IMR-90 (cell line): ENCODE measurements around the gene ANO9. TPM values are rescaled to one million over a fixed set of nuclear protein-coding genes. Genes with fewer than 3 reads are reported as not detected.

ENCODE experiments used
- ATAC-seq: fragments of 200-7000 bp; cut with Tn5 transposase; 2 replicates; pipeline ENCODE4 v1.9.1; 2020; ENCODE audit warnings: low read depth, mild to moderate bottlenecking, moderate library complexity
- BruUV-seq: library from RNA; stranded (reverse); fragments of 400-500 nt; replicated peaks from 2 replicates; lab custom pipeline; 2021; lab: Mats Ljungman, UMichigan
- CTCF ChIA-PET: fragments of 300-600 bp; formaldehyde crosslinking; extraction: SDS; loops from one replicate; lab custom pipeline; 2021; ENCODE audit warnings: antibody characterized with exemption; lab: Yijun Ruan, JAX
- POLR2A ChIA-PET: fragments of 300-600 bp; sonication (Branson Sonifier 250); formaldehyde crosslinking; loops from one replicate; lab custom pipeline; 2022; ENCODE audit warnings: antibody characterized with exemption; ENCODE audit not compliant: unreplicated experiment; lab: Charles Lee
- DNase-seq: peaks from one replicate; pipeline ENCODE4 v3.0.0; 2013
- H2AFZ ChIP-seq: replicated peaks from 2 replicates; pipeline ENCODE3; 2013; ENCODE audit warnings: low read length, mild to moderate bottlenecking; ENCODE audit not compliant: poor library complexity
- H2AK5ac ChIP-seq: 2 replicates; pipeline ENCODE4 v1.6.1; 2013; ENCODE audit warnings: low read depth, low read length, inconsistent platforms
- H2AK9ac ChIP-seq: replicated peaks from 2 replicates; pipeline ENCODE3; 2013; ENCODE audit warnings: mild to moderate bottlenecking, low read depth, low read length, moderate library complexity; ENCODE audit not compliant: poor library complexity
- H2BK120ac ChIP-seq: 2 replicates; pipeline ENCODE4 v1.6.1; 2013; ENCODE audit warnings: low read depth, low read length, inconsistent platforms
- H2BK15ac ChIP-seq: 3 replicates; pipeline ENCODE4 v1.6.1; 2013; ENCODE audit warnings: low read depth, low read length, inconsistent platforms
- H2BK20ac ChIP-seq: 2 replicates; pipeline ENCODE4 v1.6.1; 2013; ENCODE audit warnings: low read depth, mild to moderate bottlenecking, inconsistent platforms, low read length, moderate library complexity
- H2BK5ac ChIP-seq: 2 replicates; pipeline ENCODE4 v1.6.1; 2013; ENCODE audit warnings: mild to moderate bottlenecking, low read depth, low read length, inconsistent platforms; ENCODE audit not compliant: poor library complexity, severe bottlenecking
- H3K14ac ChIP-seq: replicated peaks from 2 replicates; pipeline ENCODE4 v1.6.1; 2013; ENCODE audit warnings: low read depth, low read length, inconsistent platforms
- H3K18ac ChIP-seq: 2 replicates; pipeline ENCODE4 v1.6.1; 2013; ENCODE audit warnings: low read depth, low read length, control low read depth
- H3K23ac ChIP-seq: 2 replicates; pipeline ENCODE4 v1.6.1; 2013; ENCODE audit warnings: low read depth, low read length, inconsistent platforms
- H3K27ac ChIP-seq: 2 replicates; pipeline ENCODE4 v1.5.1; 2013; ENCODE audit warnings: mild to moderate bottlenecking, control low read depth, low read length; ENCODE audit not compliant: insufficient read depth
- H3K27me3 ChIP-seq: 2 replicates; pipeline ENCODE4 v1.6.1; 2013; ENCODE audit warnings: low read length; ENCODE audit not compliant: control insufficient read depth, insufficient read depth
- H3K36me3 ChIP-seq: 2 replicates; pipeline ENCODE4 v1.6.1; 2013; ENCODE audit warnings: low read length, mixed read lengths; ENCODE audit not compliant: control insufficient read depth, insufficient read depth
- H3K4ac ChIP-seq: 2 replicates; pipeline ENCODE4 v1.6.1; 2013; ENCODE audit warnings: low read depth, low read length, inconsistent platforms
- H3K4me1 ChIP-seq: 2 replicates; pipeline ENCODE4 v1.6.1; 2013; ENCODE audit warnings: low read length, mixed read lengths; ENCODE audit not compliant: control insufficient read depth, insufficient read depth
- H3K4me2 ChIP-seq: 2 replicates; pipeline ENCODE4 v1.6.1; 2013; ENCODE audit warnings: low read depth, mild to moderate bottlenecking, control low read depth, low read length, moderate library complexity
- H3K4me3 ChIP-seq: 2 replicates; pipeline ENCODE4 v1.5.1; 2013; ENCODE audit warnings: low read depth, mild to moderate bottlenecking, control low read depth, low read length, moderate library complexity; ENCODE audit not compliant: insufficient read depth
- H3K56ac ChIP-seq: 2 replicates; pipeline ENCODE4 v1.6.1; 2013; ENCODE audit warnings: low read length, inconsistent platforms; ENCODE audit not compliant: insufficient read depth; ENCODE audit errors: extremely low read depth
- H3K79me1 ChIP-seq, 2 experiments: 2 replicates each; pipeline ENCODE4 v1.6.1; 2013; ENCODE audit warnings: low read length in 2 of 2, inconsistent platforms in 1 of 2, low read depth in 1 of 2
- H3K9ac ChIP-seq: 2 replicates; pipeline ENCODE4 v1.6.1; 2013; ENCODE audit warnings: low read depth, low read length, control low read depth
- H3K9me1 ChIP-seq: 2 replicates; pipeline ENCODE4 v1.6.1; 2013; ENCODE audit warnings: low read length, inconsistent platforms; ENCODE audit not compliant: insufficient read depth
- H3K9me3 ChIP-seq: 2 replicates; pipeline ENCODE4 v1.6.1; 2013; ENCODE audit warnings: low read length; ENCODE audit not compliant: control insufficient read depth, insufficient read depth
- H4K20me1 ChIP-seq: 2 replicates; pipeline ENCODE4 v1.6.1; 2013; ENCODE audit warnings: low read length, inconsistent platforms; ENCODE audit not compliant: insufficient read depth
- H4K5ac ChIP-seq: 2 replicates; pipeline ENCODE4 v1.6.1; 2013; ENCODE audit warnings: mild to moderate bottlenecking, low read depth, low read length, control low read depth
- H4K8ac ChIP-seq, 2 experiments: 2 replicates each; pipeline ENCODE4 v1.6.1; 2013; ENCODE audit warnings: low read depth in 2 of 2, low read length in 2 of 2, control low read depth in 1 of 2, inconsistent platforms in 1 of 2
- H4K91ac ChIP-seq: 2 replicates; pipeline ENCODE4 v1.6.1; 2013; ENCODE audit warnings: low read depth, low read length, inconsistent platforms; ENCODE audit not compliant: insufficient read depth
- BHLHE40 ChIP-seq: fragments of 150-350 bp; IDR thresholded peaks from 2 replicates; pipeline ENCODE4 v1.6.1; 2016; ENCODE audit warnings: mild to moderate bottlenecking, low read depth, low read length
- CEBPB ChIP-seq: IDR thresholded peaks from 2 replicates; pipeline ENCODE4 v1.6.1; 2012; ENCODE audit warnings: low read depth, low read length, improper control_type of control experiment
- CHD1 ChIP-seq: IDR thresholded peaks from 2 replicates; pipeline ENCODE4 v1.6.1; 2012; ENCODE audit warnings: low read depth, low read length, improper control_type of control experiment
- FOS ChIP-seq: fragments of 150-350 bp; IDR thresholded peaks from 2 replicates; pipeline ENCODE4 v1.6.1; 2016; ENCODE audit warnings: low read depth, low read length
- MAFK ChIP-seq: IDR thresholded peaks from 2 replicates; pipeline ENCODE4 v1.6.1; 2012; ENCODE audit warnings: low read depth, low read length, improper control_type of control experiment
- MAZ ChIP-seq: IDR thresholded peaks from 2 replicates; pipeline ENCODE4 v1.6.1; 2012; ENCODE audit warnings: low read depth, mild to moderate bottlenecking, low read length, improper control_type of control experiment, moderate library complexity, borderline replicate concordance
- MXI1 ChIP-seq: IDR thresholded peaks from 2 replicates; pipeline ENCODE4 v1.6.1; 2012; ENCODE audit warnings: low read depth, mild to moderate bottlenecking, low read length, moderate library complexity, borderline replicate concordance
- NFE2L2 ChIP-seq: fragments of 150-350 bp; IDR thresholded peaks from 2 replicates; pipeline ENCODE4 v1.6.1; 2016; ENCODE audit warnings: low read depth, mild to moderate bottlenecking, low read length
- POLR2A ChIP-seq: IDR thresholded peaks from 2 replicates; pipeline ENCODE4 v1.6.1; 2012; ENCODE audit warnings: mild to moderate bottlenecking, low read depth, low read length
- RAD21 ChIP-seq: IDR thresholded peaks from 2 replicates; pipeline ENCODE4 v1.6.1; 2012; ENCODE audit warnings: low read length, improper control_type of control experiment
- RCOR1 ChIP-seq: IDR thresholded peaks from 2 replicates; pipeline ENCODE4 v1.6.1; 2012; ENCODE audit warnings: mild to moderate bottlenecking, low read length, improper control_type of control experiment; ENCODE audit not compliant: insufficient replicate concordance
- RFX5 ChIP-seq: IDR thresholded peaks from 2 replicates; pipeline ENCODE4 v1.8.0; 2012; ENCODE audit warnings: low read depth, mild to moderate bottlenecking, low read length, moderate library complexity
- SMC3 ChIP-seq: fragments of 150-350 bp; IDR thresholded peaks from 2 replicates; pipeline ENCODE4 v1.6.1; 2016; ENCODE audit warnings: low read depth, mild to moderate bottlenecking, antibody characterized with exemption, low read length, moderate library complexity
- WGBS, 2 experiments: methylation state at CpG; one replicate each; pipeline versions ENCODE4 v1.1.5 to v1.1.7; 2013; ENCODE audit warnings: missing lambda C conversion rate in 2 of 2; ENCODE audit not compliant: insufficient read length in 1 of 2; ENCODE audit errors: extremely low coverage in 2 of 2; 5-methylcytosine and 5-hydroxymethylcytosine counted together
- dilution Hi-C: fragments of 300-500 bp; cut with HindIII; formaldehyde crosslinking; loops from one replicate; pipeline ENCODE4 v1.14.3; 2018; ENCODE audit warnings: low sequenced_read_pairs; ENCODE audit not compliant: unreplicated experiment
- in situ Hi-C: fragments of 300-500 bp; cut with MboI; formaldehyde crosslinking; loops from 3 replicates; pipeline ENCODE4 v1.14.3; 2019; ENCODE audit warnings: low sequenced_read_pairs, inconsistent platforms, mixed read lengths
- intact Hi-C: fragments of 100-400 bp; cut with micrococcal nuclease; formaldehyde crosslinking; loops from 2 replicates; pipeline ENCODE4 v1.10.0; 2022
- polyA plus RNA-seq, 3 experiments: library from polyadenylated mRNA; depleted of rRNA; stranded (reverse); fragments of >200 nt; gene quantifications; 2 replicates each; pipeline ENCODE4 v1.2.3, GENCODE V29; 2012; ENCODE audit warnings: low replicate concordance in 1 of 3
- total RNA-seq: library from RNA; depleted of rRNA; stranded (reverse); fragments of >200 nt; gene quantifications from 2 replicates; pipeline ENCODE4 v1.2.3, GENCODE V29; 2012
- TF ChIP-seq, protein P1 (sequence below): fragments of 150-350 bp; IDR thresholded peaks from 2 replicates; pipeline ENCODE4 v1.6.1; 2017; ENCODE audit warnings: mild to moderate bottlenecking, antibody characterized with exemption, low read length, low read depth
- TF ChIP-seq, protein P2 (sequence below): fragments of 150-350 bp; IDR thresholded peaks from 2 replicates; pipeline ENCODE4 v1.6.1; 2016; ENCODE audit warnings: low read depth, mild to moderate bottlenecking, low read length, moderate library complexity, borderline replicate concordance
- TF ChIP-seq, protein P3 (sequence below): conservative IDR thresholded peaks from 2 replicates; pipeline ENCODE4 v1.5.1; 2012; ENCODE audit warnings: mild to moderate bottlenecking, low read depth, low read length, improper control_type of control experiment

Gene ANO9
- total and polyA plus RNA-seq, 2 of the 4 experiments (the other 2 are of a cell fraction), result not detected

DNA sequence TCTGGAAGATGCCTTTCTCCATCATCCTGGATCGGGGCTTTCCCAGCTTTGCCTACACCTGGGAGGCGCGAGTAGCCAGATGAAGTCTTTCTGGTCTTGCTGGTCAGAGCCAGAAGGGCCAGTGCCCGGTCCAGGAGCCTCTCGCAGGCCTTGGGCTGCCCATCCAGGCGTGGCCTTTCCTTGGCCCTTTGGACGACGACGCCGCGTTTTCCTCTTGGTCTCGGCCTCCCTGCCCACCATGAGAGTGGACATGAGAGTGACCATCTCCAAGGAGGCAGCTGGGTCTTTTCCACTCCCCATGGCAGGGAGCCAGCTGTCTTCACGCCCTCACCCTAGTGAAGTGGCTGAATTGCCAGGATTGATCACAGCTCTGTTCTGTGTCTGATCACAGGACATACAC is 11.8 kb upstream of the ANO9 start:
- no peak overlapping the region for H3K4me3 ChIP-seq
- H2BK5ac ChIP-seq, result no peak overlapping the region
- ATAC-seq, result no peak
- no peak overlapping the region for H3K23ac ChIP-seq
- no peak overlapping the region for H3K4me2 ChIP-seq
- peaks cover 6% of the 10 kb centered on the region for H3K4me1 ChIP-seq
- H2AK5ac ChIP-seq, result no peak overlapping the region
- H4K20me1 ChIP-seq, result peaks cover 33% of the 10 kb centered on the region
- no peak overlapping the region for H3K56ac ChIP-seq
- 0 out of 2 replicates have a peak, but pooled peaks cover 4% of the 10 kb centered on the region for H3K9me1 ChIP-seq
- no peak overlapping the region for H3K27ac ChIP-seq
- BruUV-seq, result no TSS peak
- H2AK9ac ChIP-seq, result no peak overlapping the region
- peaks cover 23% of the 10 kb centered on the region for H3K36me3 ChIP-seq
- no peaks in the 10 kb centered on the region for H3K9me3 ChIP-seq
- no peak overlapping the region for H3K9ac ChIP-seq
- H3K27me3 ChIP-seq, result no peaks in the 10 kb centered on the region
- dilution Hi-C loops, result no loop called here
- WGBS, 2 experiments, result 100% methylated on average over 1 of the region's 13 CpGs; no CpG with 5 or more reads in 1 of the 2 experiments
- no peak overlapping the region for H3K18ac ChIP-seq
- no peak overlapping the region for H2BK20ac ChIP-seq
- TF ChIP-seq, protein P1, sequence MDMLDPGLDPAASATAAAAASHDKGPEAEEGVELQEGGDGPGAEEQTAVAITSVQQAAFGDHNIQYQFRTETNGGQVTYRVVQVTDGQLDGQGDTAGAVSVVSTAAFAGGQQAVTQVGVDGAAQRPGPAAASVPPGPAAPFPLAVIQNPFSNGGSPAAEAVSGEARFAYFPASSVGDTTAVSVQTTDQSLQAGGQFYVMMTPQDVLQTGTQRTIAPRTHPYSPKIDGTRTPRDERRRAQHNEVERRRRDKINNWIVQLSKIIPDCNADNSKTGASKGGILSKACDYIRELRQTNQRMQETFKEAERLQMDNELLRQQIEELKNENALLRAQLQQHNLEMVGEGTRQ, result no peak
- no peak for TF ChIP-seq MAFK
- no peak for TF ChIP-seq NFE2L2
- TF ChIP-seq SMC3, result no peak
- TF ChIP-seq FOS, result no peak
- TF ChIP-seq RCOR1, result no peak
- no peak for TF ChIP-seq POLR2A
- no peak for TF ChIP-seq RFX5
- TF ChIP-seq RAD21, result no peak
- no peak for TF ChIP-seq MXI1
- TF ChIP-seq, protein P2, sequence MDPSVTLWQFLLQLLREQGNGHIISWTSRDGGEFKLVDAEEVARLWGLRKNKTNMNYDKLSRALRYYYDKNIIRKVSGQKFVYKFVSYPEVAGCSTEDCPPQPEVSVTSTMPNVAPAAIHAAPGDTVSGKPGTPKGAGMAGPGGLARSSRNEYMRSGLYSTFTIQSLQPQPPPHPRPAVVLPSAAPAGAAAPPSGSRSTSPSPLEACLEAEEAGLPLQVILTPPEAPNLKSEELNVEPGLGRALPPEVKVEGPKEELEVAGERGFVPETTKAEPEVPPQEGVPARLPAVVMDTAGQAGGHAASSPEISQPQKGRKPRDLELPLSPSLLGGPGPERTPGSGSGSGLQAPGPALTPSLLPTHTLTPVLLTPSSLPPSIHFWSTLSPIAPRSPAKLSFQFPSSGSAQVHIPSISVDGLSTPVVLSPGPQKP, result no peak
- no peak for TF ChIP-seq CHD1
- TF ChIP-seq MAZ, result no peak
- TF ChIP-seq CEBPB, result no peak
- TF ChIP-seq, protein P3, sequence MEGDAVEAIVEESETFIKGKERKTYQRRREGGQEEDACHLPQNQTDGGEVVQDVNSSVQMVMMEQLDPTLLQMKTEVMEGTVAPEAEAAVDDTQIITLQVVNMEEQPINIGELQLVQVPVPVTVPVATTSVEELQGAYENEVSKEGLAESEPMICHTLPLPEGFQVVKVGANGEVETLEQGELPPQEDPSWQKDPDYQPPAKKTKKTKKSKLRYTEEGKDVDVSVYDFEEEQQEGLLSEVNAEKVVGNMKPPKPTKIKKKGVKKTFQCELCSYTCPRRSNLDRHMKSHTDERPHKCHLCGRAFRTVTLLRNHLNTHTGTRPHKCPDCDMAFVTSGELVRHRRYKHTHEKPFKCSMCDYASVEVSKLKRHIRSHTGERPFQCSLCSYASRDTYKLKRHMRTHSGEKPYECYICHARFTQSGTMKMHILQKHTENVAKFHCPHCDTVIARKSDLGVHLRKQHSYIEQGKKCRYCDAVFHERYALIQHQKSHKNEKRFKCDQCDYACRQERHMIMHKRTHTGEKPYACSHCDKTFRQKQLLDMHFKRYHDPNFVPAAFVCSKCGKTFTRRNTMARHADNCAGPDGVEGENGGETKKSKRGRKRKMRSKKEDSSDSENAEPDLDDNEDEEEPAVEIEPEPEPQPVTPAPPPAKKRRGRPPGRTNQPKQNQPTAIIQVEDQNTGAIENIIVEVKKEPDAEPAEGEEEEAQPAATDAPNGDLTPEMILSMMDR, result no peak
- TF ChIP-seq BHLHE40, result no peak
- H2BK120ac ChIP-seq, result no peak overlapping the region
- no peak overlapping the region for H4K91ac ChIP-seq
- DNase-seq, result no peak
- H4K5ac ChIP-seq, result no peak overlapping the region
- H3K4ac ChIP-seq, result no peak overlapping the region
- peaks cover 12 to 77% of the 10 kb centered on the region in 2 experiments for H3K79me1 ChIP-seq
- H3K14ac ChIP-seq, result no peak overlapping the region
- H2BK15ac ChIP-seq, result no peak overlapping the region
- in situ Hi-C loops, result loop anchor here (10.0 kb wide), 1 partner anchor 149 kb away; the partner anchor contains the start of gene IFITM2
- no peak overlapping the region for H4K8ac ChIP-seq
- intact Hi-C loops, result no loop called here
- ChIA-PET CTCF (no interaction called here), POLR2A (interaction anchor here (0.6 kb wide), 1 partner anchor 63 kb away, joined by 10 read pairs; no protein-coding TSS in a partner anchor)
- H2AFZ ChIP-seq, result no peak overlapping the region
